Naive thymus-derived CD4-positive, alpha-beta T cell (primary cell): Measurements from ENCODE around the gene PRKN. TPM values are rescaled to one million over a fixed set of nuclear protein-coding genes. Genes with fewer than 3 reads are reported as not detected.

ENCODE experiments used
- ATAC-seq: fragments of 150-1000 bp; cut with Tn5 transposase; 2 replicates; pipeline ENCODE4 v1.10.0; 2021; ENCODE audit warnings: mild to moderate bottlenecking, moderate library complexity
- CTCF ChIA-PET: fragments of 350-600 bp; sonication (Branson Sonifier 250); formaldehyde crosslinking; loops from one replicate; lab custom pipeline; 2021; ENCODE audit warnings: antibody characterized with exemption; lab: Charles Lee
- POLR2A ChIA-PET: fragments of 350-600 bp; sonication (Branson Sonifier 250); formaldehyde crosslinking; loops from one replicate; lab custom pipeline; 2021; ENCODE audit warnings: antibody characterized with exemption, inconsistent platforms; lab: Charles Lee
- DNase-seq, 9 donors: peaks; one replicate each; pipeline versions ENCODE4 v3.0.0 to v3.0.0-alpha.2; 2020 to 2022; ENCODE audit warnings: mixed read lengths in 1 of 9
- H3K27ac ChIP-seq: one replicate; pipeline ENCODE4 v1.7.0; 2013; ENCODE audit warnings: mild to moderate bottlenecking, low read depth, low read length, moderate library complexity
- H3K27me3 ChIP-seq, 2 donors: one replicate each; pipeline ENCODE4 v1.7.0; 2013; ENCODE audit warnings: low read length in 2 of 2, mild to moderate bottlenecking in 2 of 2, moderate library complexity in 2 of 2; ENCODE audit not compliant: control insufficient read depth in 2 of 2, insufficient read depth in 2 of 2
- H3K36me3 ChIP-seq, 3 experiments: 1 replicate in 2 of 3; 2 replicates in 1 of 3; pipeline ENCODE4 v1.7.0; 2013; ENCODE audit warnings: low read length in 3 of 3, mild to moderate bottlenecking in 3 of 3, moderate library complexity in 1 of 3; ENCODE audit not compliant: insufficient read depth in 3 of 3, control insufficient read depth in 2 of 3
- H3K4me1 ChIP-seq, 2 donors: one replicate each; pipeline ENCODE4 v1.7.0; 2013; ENCODE audit warnings: low read length in 2 of 2, mild to moderate bottlenecking in 2 of 2, moderate library complexity in 1 of 2; ENCODE audit not compliant: control insufficient read depth in 2 of 2, insufficient read depth in 2 of 2
- H3K4me3 ChIP-seq: 2 replicates; pipeline ENCODE4 v1.7.0; 2013; ENCODE audit warnings: mild to moderate bottlenecking, low read length
- H3K9me3 ChIP-seq, 3 experiments: 1 replicate in 2 of 3; 2 replicates in 1 of 3; pipeline ENCODE4 v1.7.0; 2013; ENCODE audit warnings: low read length in 3 of 3; ENCODE audit not compliant: control insufficient read depth in 2 of 3
- H3K27ac Mint-ChIP-seq, 9 donors: one replicate each; pipeline ENCODE4 v1.8.0; 2020 to 2022; ENCODE audit warnings: mixed read lengths in 9 of 9, mild to moderate bottlenecking in 8 of 9, moderate library complexity in 5 of 9, inconsistent platforms in 2 of 9
- H3K27me3 Mint-ChIP-seq, 5 donors: one replicate each; pipeline ENCODE4 v1.8.0; 2021 to 2022; ENCODE audit warnings: mixed read lengths in 5 of 5, mild to moderate bottlenecking in 1 of 5
- H3K36me3 Mint-ChIP-seq, 5 donors: one replicate each; pipeline ENCODE4 v1.8.0; 2020 to 2022; ENCODE audit warnings: mixed read lengths in 5 of 5, mild to moderate bottlenecking in 3 of 5, inconsistent platforms in 1 of 5
- H3K4me1 Mint-ChIP-seq, 7 donors: one replicate each; pipeline ENCODE4 v1.8.0; 2020 to 2022; ENCODE audit warnings: mixed read lengths in 7 of 7, mild to moderate bottlenecking in 3 of 7, inconsistent platforms in 1 of 7
- H3K4me3 Mint-ChIP-seq, 10 donors: one replicate each; pipeline ENCODE4 v1.8.0; 2020 to 2022; ENCODE audit warnings: mild to moderate bottlenecking in 10 of 10, mixed read lengths in 10 of 10, moderate library complexity in 6 of 10, inconsistent platforms in 2 of 10
- H3K9me3 Mint-ChIP-seq, 11 donors: one replicate each; pipeline ENCODE4 v1.8.0; 2020 to 2022; ENCODE audit warnings: mixed read lengths in 11 of 11, mild to moderate bottlenecking in 4 of 11, inconsistent platforms in 1 of 11, moderate library complexity in 1 of 11
- intact Hi-C, 2 donors: fragments of 100-400 bp; cut with micrococcal nuclease; formaldehyde crosslinking; loops; one replicate each; pipeline ENCODE4 v1.15.1; 2023
- polyA plus RNA-seq, 2 donors: library from polyadenylated mRNA; unstranded; fragments of 300-500 nt; fragmentation: Illumina TruSeq; gene quantifications; one replicate each; pipeline ENCODE4 v1.2.3, GENCODE V29; 2021
- total RNA-seq, 6 experiments: library from RNA in 5 of 6; stranded (reverse) in 5 of 6; gene quantifications; 1 replicate in 5 of 6; 2 replicates in 1 of 6; pipeline ENCODE4 v1.2.3 and lab custom pipeline; 2021 to 2026

The PRKN gene
- total and polyA plus RNA-seq, 7 experiments from 2014 or later, result 0.44 to 10.3 (median 8.1) TPM

- POLR2A ChIA-PET, result no interaction called here
- intact Hi-C loops, result no loop called here
- Mint-ChIP-seq H3K9me3 (peaks cover 0 to 18% (median 5%) of the 10 kb centered on the region in 11 donors), H3K4me3 (no peak overlapping the region), H3K27me3 (no peaks in the 10 kb centered on the region), H3K27ac (no peak overlapping the region), H3K36me3 (peaks cover 0 to 20% (median 8%) of the 10 kb centered on the region in 5 donors), H3K4me1 (no peaks in the 10 kb centered on the region)
- DNase-seq (no peak), ATAC-seq (no peak)
- CTCF ChIA-PET, result no interaction called here
- Histone ChIP-seq H3K27ac (no peak overlapping the region), H3K36me3 (no peaks in the 10 kb centered on the region), H3K27me3 (no peaks in the 10 kb centered on the region), H3K4me1 (no peaks in the 10 kb centered on the region), H3K9me3 (no peaks in the 10 kb centered on the region), H3K4me3 (no peak overlapping the region)
These were observed 636.8 kb downstream of the PRKN start for GRCh38 chr6:162090734-162091133.

GRCh38 chr6:162088091-162088490 lies 639.5 kb downstream of the PRKN start:
- Histone ChIP-seq H3K4me3 (no peak overlapping the region), H3K4me1 (no peaks in the 10 kb centered on the region), H3K36me3 (no peaks in the 10 kb centered on the region), H3K27ac (no peak overlapping the region), H3K27me3 (no peaks in the 10 kb centered on the region), H3K9me3 (no peaks in the 10 kb centered on the region)
- intact Hi-C loops, result no loop called here
- no peak for DNase-seq
- no peaks in the 10 kb centered on the region for H3K4me1 Mint-ChIP-seq
- no peak for ATAC-seq
- H3K9me3 Mint-ChIP-seq, result peaks cover 0 to 12% (median 3%) of the 10 kb centered on the region in 11 donors
- H3K27me3 Mint-ChIP-seq, result no peaks in the 10 kb centered on the region
- POLR2A ChIA-PET, result no interaction called here
- H3K27ac Mint-ChIP-seq, result no peak overlapping the region
- peaks cover 0 to 4% (median 0%) of the 10 kb centered on the region in 5 donors for H3K36me3 Mint-ChIP-seq
- CTCF ChIA-PET, result no interaction called here
- H3K4me3 Mint-ChIP-seq, result no peak overlapping the region

GRCh38 chr6:162085561-162085960 lies 642.0 kb downstream of the PRKN start:
- H3K27me3 Mint-ChIP-seq, result no peaks in the 10 kb centered on the region
- H3K27ac Mint-ChIP-seq, result no peak overlapping the region
- DNase-seq, result no peak
- peaks cover 0 to 15% (median 4%) of the 10 kb centered on the region in 11 donors for H3K9me3 Mint-ChIP-seq
- peaks cover 0 to 3% (median 0%) of the 10 kb centered on the region in 5 donors for H3K36me3 Mint-ChIP-seq
- no peak overlapping the region for H3K4me3 ChIP-seq
- no peaks in the 10 kb centered on the region for H3K4me1 ChIP-seq
- H3K4me3 Mint-ChIP-seq, result no peak overlapping the region
- CTCF ChIA-PET, result no interaction called here
- no peak overlapping the region for H3K27ac ChIP-seq
- POLR2A ChIA-PET, result no interaction called here
- intact Hi-C loops, result no loop called here
- H3K4me1 Mint-ChIP-seq, result no peaks in the 10 kb centered on the region
- H3K36me3 ChIP-seq, result no peaks in the 10 kb centered on the region
- no peaks in the 10 kb centered on the region for H3K9me3 ChIP-seq
- no peaks in the 10 kb centered on the region for H3K27me3 ChIP-seq
- no peak for ATAC-seq

GRCh38 chr6:162082520-162082919 lies 645.0 kb downstream of the PRKN start:
- H3K27me3 Mint-ChIP-seq, result no peaks in the 10 kb centered on the region
- Histone ChIP-seq H3K9me3 (no peaks in the 10 kb centered on the region), H3K27ac (no peak overlapping the region), H3K36me3 (no peaks in the 10 kb centered on the region), H3K4me3 (no peak overlapping the region), H3K27me3 (no peaks in the 10 kb centered on the region), H3K4me1 (no peaks in the 10 kb centered on the region)
- H3K4me3 Mint-ChIP-seq, result no peak overlapping the region
- intact Hi-C loops, result no loop called here
- H3K36me3 Mint-ChIP-seq, result peaks cover 0 to 5% (median 0%) of the 10 kb centered on the region in 5 donors
- no peaks in the 10 kb centered on the region for H3K4me1 Mint-ChIP-seq
- H3K9me3 Mint-ChIP-seq, result peaks cover 0 to 13% (median 2%) of the 10 kb centered on the region in 11 donors
- DNase-seq (no peak), ATAC-seq (no peak)
- POLR2A ChIA-PET, result no interaction called here
- H3K27ac Mint-ChIP-seq, result no peak overlapping the region
- CTCF ChIA-PET, result no interaction called here

GRCh38 chr6:162078667-162079066 lies 648.9 kb downstream of the PRKN start:
- H3K9me3 ChIP-seq, result no peaks in the 10 kb centered on the region
- H3K27me3 ChIP-seq, result no peaks in the 10 kb centered on the region
- no peaks in the 10 kb centered on the region for H3K36me3 ChIP-seq
- H3K27me3 Mint-ChIP-seq, result no peaks in the 10 kb centered on the region
- H3K4me1 Mint-ChIP-seq, result no peaks in the 10 kb centered on the region
- DNase-seq (no peak), ATAC-seq (no peak)
- CTCF ChIA-PET, result no interaction called here
- H3K9me3 Mint-ChIP-seq, result peaks cover 2 to 32% (median 7%) of the 10 kb centered on the region in 11 donors
- H3K4me3 ChIP-seq, result no peak overlapping the region
- H3K27ac ChIP-seq, result no peak overlapping the region
- H3K27ac Mint-ChIP-seq, result no peak overlapping the region
- no peak overlapping the region for H3K4me3 Mint-ChIP-seq
- H3K36me3 Mint-ChIP-seq, result peaks cover 0 to 13% (median 0%) of the 10 kb centered on the region in 5 donors
- POLR2A ChIA-PET, result no interaction called here
- H3K4me1 ChIP-seq, result no peaks in the 10 kb centered on the region
- intact Hi-C loops, result no loop called here

- DNase-seq (no peak), ATAC-seq (no peak)
- intact Hi-C loops, result no loop called here
- H3K4me3 Mint-ChIP-seq, result no peak overlapping the region
- Histone ChIP-seq H3K4me1 (no peaks in the 10 kb centered on the region), H3K4me3 (no peak overlapping the region), H3K27ac (no peak overlapping the region), H3K9me3 (no peaks in the 10 kb centered on the region), H3K36me3 (no peaks in the 10 kb centered on the region), H3K27me3 (no peaks in the 10 kb centered on the region)
- no peaks in the 10 kb centered on the region for H3K4me1 Mint-ChIP-seq
- no peak overlapping the region for H3K27ac Mint-ChIP-seq
- CTCF ChIA-PET, result no interaction called here
- POLR2A ChIA-PET, result no interaction called here
- peaks cover 0 to 13% (median 0%) of the 10 kb centered on the region in 5 donors for H3K36me3 Mint-ChIP-seq
- H3K27me3 Mint-ChIP-seq, result no peaks in the 10 kb centered on the region
- peaks cover 2 to 33% (median 9%) of the 10 kb centered on the region in 11 donors for H3K9me3 Mint-ChIP-seq
These were observed 649.4 kb downstream of the PRKN start for GRCh38 chr6:162078126-162078525.

GRCh38 chr6:162076816-162077215 lies 650.8 kb downstream of the PRKN start:
- CTCF ChIA-PET, result no interaction called here
- H3K36me3 Mint-ChIP-seq, result peaks cover 0 to 14% (median 4%) of the 10 kb centered on the region in 5 donors
- no peaks in the 10 kb centered on the region for H3K36me3 ChIP-seq
- H3K27me3 ChIP-seq, result no peaks in the 10 kb centered on the region
- H3K27ac ChIP-seq, result no peak overlapping the region
- no peaks in the 10 kb centered on the region for H3K4me1 ChIP-seq
- H3K4me1 Mint-ChIP-seq, result no peaks in the 10 kb centered on the region
- no peaks in the 10 kb centered on the region for H3K9me3 ChIP-seq
- H3K27me3 Mint-ChIP-seq, result no peaks in the 10 kb centered on the region
- H3K4me3 ChIP-seq, result no peak overlapping the region
- ATAC-seq, result no peak
- no peak overlapping the region for H3K27ac Mint-ChIP-seq
- H3K9me3 Mint-ChIP-seq, result peaks cover 6 to 38% (median 10%) of the 10 kb centered on the region in 11 donors
- intact Hi-C loops, result no loop called here
- DNase-seq, result no peak
- POLR2A ChIA-PET, result interaction anchor here (0.7 kb wide), 1 partner anchor 86 kb away, joined by 3 read pairs; no protein-coding TSS in a partner anchor
- no peak overlapping the region for H3K4me3 Mint-ChIP-seq
